H1 (cell line): ENCODE data around the gene SLC36A4. TPM values are rescaled to one million over a fixed set of nuclear protein-coding genes. Genes with fewer than 3 reads are reported as not detected.

Experiments used
- CTCF ChIA-PET: fragments of 300-600 bp; sonication (Branson Sonifier 250); formaldehyde crosslinking; loops from one replicate; lab custom pipeline; 2021; ENCODE audit not compliant: partially characterized antibody; lab: Charles Lee
- POLR2A ChIA-PET: fragments of 300-600 bp; sonication (Branson Sonifier 250); formaldehyde crosslinking; loops from one replicate; lab custom pipeline; 2021; ENCODE audit warnings: inconsistent platforms; ENCODE audit not compliant: partially characterized antibody; lab: Charles Lee
- DNase-seq, 2 experiments: peaks; one replicate each; pipeline versions ENCODE4 v3.0.0 to v3.0.0-alpha.2; 2010 to 2022; ENCODE audit warnings: low spot score in 2 of 2, low read depth in 1 of 2, mixed read lengths in 1 of 2
- FAIRE-seq: peaks from 2 replicates; lab custom pipeline; 2011; peaks lifted over from hg19 to GRCh38; lab: Jason Lieb, UNC
- H2AFZ ChIP-seq: 2 replicates; pipeline ENCODE4 v1.8.1; 2012; ENCODE audit warnings: low read length, inconsistent platforms
- H2AK5ac ChIP-seq: 2 replicates; pipeline ENCODE4 v1.6.1; 2013; ENCODE audit warnings: low read depth, low read length
- H2BK120ac ChIP-seq: replicated peaks from 2 replicates; pipeline ENCODE3; 2013; ENCODE audit warnings: low read depth, low read length, inconsistent platforms
- H2BK12ac ChIP-seq: 2 replicates; pipeline ENCODE4 v1.6.1; 2013; ENCODE audit warnings: low read depth, low read length
- H2BK15ac ChIP-seq: 2 replicates; pipeline ENCODE4 v1.6.1; 2013; ENCODE audit warnings: low read length
- H2BK20ac ChIP-seq: 2 replicates; pipeline ENCODE4 v1.6.1; 2013; ENCODE audit warnings: low read length
- H2BK5ac ChIP-seq: 2 replicates; pipeline ENCODE4 v1.6.1; 2013; ENCODE audit warnings: low read depth, low read length
- H3K14ac ChIP-seq: 2 replicates; pipeline ENCODE4 v1.6.1; 2013; ENCODE audit warnings: inconsistent platforms; ENCODE audit not compliant: insufficient read length
- H3K18ac ChIP-seq: 2 replicates; pipeline ENCODE4 v1.6.1; 2013; ENCODE audit warnings: low read length; ENCODE audit errors: extremely low read depth
- H3K23ac ChIP-seq: 2 replicates; pipeline ENCODE4 v1.6.1; 2013; ENCODE audit warnings: inconsistent platforms; ENCODE audit not compliant: insufficient read length
- H3K23me2 ChIP-seq: 2 replicates; pipeline ENCODE4 v1.6.1; 2013; ENCODE audit warnings: low read depth, low read length
- H3K27ac ChIP-seq: 2 replicates; pipeline ENCODE4 v1.6.1; 2011; ENCODE audit warnings: low read depth, low read length, inconsistent platforms
- H3K27me3 ChIP-seq, 4 experiments: replicated peaks in 1 of 4; 1 replicate in 1 of 4; 2 replicates in 3 of 4; pipeline versions ENCODE4 v1.6.1 to v1.8.1; 2011 to 2013; ENCODE audit warnings: low read length in 3 of 4, mild to moderate bottlenecking in 3 of 4, inconsistent platforms in 2 of 4, mixed read lengths in 2 of 4, moderate library complexity in 1 of 4; ENCODE audit not compliant: control insufficient read depth in 3 of 4, insufficient read depth in 3 of 4; ENCODE audit errors: extremely low read depth in 1 of 4
- H3K36me3 ChIP-seq, 4 experiments: 2 replicates each; pipeline versions ENCODE4 v1.6.1 to v1.8.1; 2011 to 2013; ENCODE audit warnings: mild to moderate bottlenecking in 4 of 4, low read length in 3 of 4, moderate library complexity in 2 of 4, control low read depth in 1 of 4, inconsistent platforms in 1 of 4; ENCODE audit not compliant: insufficient read depth in 4 of 4, control insufficient read depth in 2 of 4
- H3K4ac ChIP-seq: replicated peaks from 2 replicates; pipeline ENCODE3; 2013; ENCODE audit warnings: low read length, low read depth, mixed read lengths, inconsistent platforms; ENCODE audit not compliant: insufficient read length
- H3K4me1 ChIP-seq, 4 experiments: replicated peaks in 1 of 4; 1 replicate in 1 of 4; 2 replicates in 3 of 4; pipeline versions ENCODE4 v1.6.1 to v1.8.1; 2011 to 2013; ENCODE audit warnings: low read length in 3 of 4, inconsistent platforms in 2 of 4, mixed read lengths in 1 of 4; ENCODE audit not compliant: insufficient read depth in 4 of 4, control insufficient read depth in 3 of 4
- H3K4me2 ChIP-seq, 2 experiments: 2 replicates each; pipeline versions ENCODE4 v1.6.1 to v1.8.1; 2011 to 2013; ENCODE audit warnings: low read depth in 2 of 2, low read length in 2 of 2, control low read depth in 1 of 2, inconsistent platforms in 1 of 2, mild to moderate bottlenecking in 1 of 2; ENCODE audit not compliant: insufficient read depth in 1 of 2
- H3K4me3 ChIP-seq, 4 experiments: fragments of 200-600, 300-600 bp in 1 of 4; sonication (generic), shearing (Covaris generic), sonication (Bioruptor Twin) in 1 of 4; 2 replicates each; pipeline versions ENCODE4 v1.5.1 to v1.8.1; 2011 to 2016; ENCODE audit warnings: low read length in 4 of 4, low read depth in 3 of 4, control low read depth in 2 of 4, inconsistent platforms in 2 of 4, mild to moderate bottlenecking in 2 of 4, mixed read lengths in 1 of 4, moderate library complexity in 1 of 4; ENCODE audit not compliant: insufficient read depth in 2 of 4; ENCODE audit errors: extremely low read depth in 1 of 4
- H3K56ac ChIP-seq: replicated peaks from 2 replicates; pipeline ENCODE3; 2013; ENCODE audit warnings: low read depth, mild to moderate bottlenecking, mixed read lengths, low read length, inconsistent platforms; ENCODE audit not compliant: insufficient read length
- H3K79me1 ChIP-seq: 2 replicates; pipeline ENCODE4 v1.6.1; 2013; ENCODE audit warnings: low read depth, low read length, control low read depth
- H3K79me2 ChIP-seq, 2 experiments: 2 replicates each; pipeline versions ENCODE4 v1.6.1 to v1.8.1; 2012 to 2013; ENCODE audit warnings: low read length in 2 of 2, mild to moderate bottlenecking in 2 of 2, inconsistent platforms in 1 of 2; ENCODE audit not compliant: insufficient read depth in 2 of 2, control insufficient read depth in 1 of 2
- H3K9ac ChIP-seq, 4 experiments: replicated peaks in 1 of 4; 1 replicate in 1 of 4; 2 replicates in 3 of 4; pipeline versions ENCODE4 v1.6.1 to v1.8.1; 2011 to 2013; ENCODE audit warnings: low read depth in 3 of 4, low read length in 3 of 4, control low read depth in 2 of 4, mild to moderate bottlenecking in 2 of 4, moderate library complexity in 2 of 4, inconsistent platforms in 1 of 4; ENCODE audit errors: extremely low read depth in 1 of 4
- H3K9me3 ChIP-seq, 2 experiments: 2 replicates each; pipeline versions ENCODE4 v1.6.1 to v1.8.1; 2012 to 2013; ENCODE audit warnings: mild to moderate bottlenecking in 2 of 2, moderate library complexity in 2 of 2, control low read depth in 1 of 2, inconsistent platforms in 1 of 2, low read depth in 1 of 2, low read length in 1 of 2, mixed read lengths in 1 of 2; ENCODE audit not compliant: insufficient read depth in 2 of 2
- H4K20me1 ChIP-seq, 2 experiments: replicated peaks in 1 of 2; 2 replicates each; pipeline versions ENCODE3 to v1.8.1; 2011 to 2013; ENCODE audit warnings: inconsistent platforms in 2 of 2, low read length in 2 of 2, mild to moderate bottlenecking in 1 of 2; ENCODE audit not compliant: insufficient read depth in 2 of 2, control insufficient read depth in 1 of 2
- H4K5ac ChIP-seq: 2 replicates; pipeline ENCODE4 v1.6.1; 2013; ENCODE audit warnings: low read length, low read depth, mixed read lengths, inconsistent platforms; ENCODE audit not compliant: insufficient read length
- H4K8ac ChIP-seq: 2 replicates; pipeline ENCODE4 v1.8.0; 2013; ENCODE audit warnings: mild to moderate bottlenecking, moderate library complexity, low read length, inconsistent platforms; ENCODE audit not compliant: insufficient read depth; ENCODE audit errors: extremely low read depth
- H4K91ac ChIP-seq: replicated peaks from 2 replicates; pipeline ENCODE3; 2013; ENCODE audit warnings: low read length, mixed read lengths, inconsistent platforms; ENCODE audit not compliant: insufficient read length
- CREB1 ChIP-seq: IDR thresholded peaks from 2 replicates; pipeline ENCODE4 v1.6.1; 2012; ENCODE audit warnings: inconsistent platforms
- WGBS, 2 experiments: shearing (Covaris generic) in 1 of 2; methylation state at CpG; one replicate each; pipeline versions ENCODE4 v1.1.6 to v1.1.7; 2013 to 2015; ENCODE audit warnings: low lambda C conversion rate in 2 of 2, mixed read lengths in 2 of 2, inconsistent platforms in 1 of 2, low coverage in 1 of 2, missing lambda C conversion rate in 1 of 2; ENCODE audit not compliant: insufficient replicate concordance in 2 of 2, insufficient coverage in 1 of 2, insufficient read length in 1 of 2; ENCODE audit errors: extremely low coverage in 1 of 2, missing lambda C conversion rate in 1 of 2; 5-methylcytosine and 5-hydroxymethylcytosine counted together
- polyA plus RNA-seq, 7 experiments: library from polyadenylated mRNA; depleted of rRNA in 3 of 7; stranded (reverse) in 5 of 7; unstranded in 2 of 7; fragments of >200 nt in 5 of 7; fragments of 200-250 nt in 2 of 7; gene quantifications; 1 replicate in 5 of 7; 2 replicates in 1 of 7; 4 replicates in 1 of 7; pipeline versions ENCODE4 v1.2.1 to v1.2.3, GENCODE V29; 2011 to 2013; ENCODE audit warnings: missing spikeins in 2 of 7, mixed read lengths in 2 of 7
- total RNA-seq: library from RNA; stranded (reverse); fragmentation: NEBNext Ultra II Directional; extraction: Animal tissue kit (Norgen Biotek cat#: 25700); gene quantifications from 2 replicates; pipeline ENCODE4 v1.2.1, GENCODE V29; 2021

Gene SLC36A4
- total and polyA plus RNA-seq, 2 of the 8 experiments (the other 6 are each of a cell fraction or from before 2014, with no cell fraction given) = 10.2 to 22.7 TPM

DNA sequence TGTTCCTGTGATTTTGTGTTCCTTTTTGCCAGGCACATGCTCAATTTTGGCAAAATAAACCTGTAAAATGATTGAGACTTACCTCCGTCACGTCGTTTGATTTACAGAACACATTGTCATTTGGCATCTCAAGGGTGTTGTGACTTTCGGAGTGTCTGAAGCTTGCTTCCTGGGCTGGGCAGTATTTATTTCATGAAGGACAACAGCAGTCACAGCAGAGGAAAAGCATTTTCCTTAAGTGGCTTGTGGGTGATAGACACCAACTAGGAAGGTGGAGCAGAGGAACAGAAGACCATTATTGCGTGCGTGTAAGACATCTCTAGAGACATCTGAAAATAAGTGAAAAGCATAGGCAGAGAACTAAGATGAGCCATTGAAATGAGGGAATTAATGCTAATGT, 80.2 kb downstream of the SLC36A4 start:
- Histone ChIP-seq H2BK5ac (peak overlapping the region; percentile 69; the same call in 1 of the 2 replicates), H3K27me3 (no peaks in the 10 kb centered on the region), H3K4me3 (peak overlapping the region in 2 of 4 experiments; percentile 12 to 47; a peak in 3 of 8 replicates), H3K23ac (no peak overlapping the region), H3K9me3 (no peaks in the 10 kb centered on the region), H3K23me2 (no peaks in the 10 kb centered on the region), H3K18ac (peak overlapping the region; percentile 86), H2BK15ac (no peak overlapping the region), H3K27ac (peak overlapping the region; percentile 70), H3K9ac (peak overlapping the region in 1 of 4 experiments; percentile 23; a peak in 2 of 7 replicates), H3K56ac (no peak overlapping the region), H2BK120ac (peak overlapping the region; percentile 1), H4K5ac (peak overlapping the region; percentile 46), H2BK12ac (peak overlapping the region; percentile 13; the same call in 1 of the 2 replicates), H2BK20ac (peak overlapping the region; percentile 49; the same call in 1 of the 2 replicates), H4K20me1 (no peaks in the 10 kb centered on the region), H3K4ac (no peak overlapping the region), H3K79me1 (no peaks in the 10 kb centered on the region), H2AFZ (peak overlapping the region; percentile 79; the same call in 1 of the 2 replicates), H4K91ac (peak overlapping the region; percentile 28), H2AK5ac (0 out of 2 replicates have a peak overlapping the region, but pooled peaks have one; percentile 2), H3K4me2 (peak overlapping the region; percentile 59 to 69), H3K4me1 (peaks cover 2 to 30% (median 25%) of the 10 kb centered on the region in 4 experiments), H3K14ac (no peak overlapping the region), H3K79me2 (no peaks in the 10 kb centered on the region), H3K36me3 (no peaks in the 10 kb centered on the region), H4K8ac (no peak overlapping the region)
- FAIRE-seq (peak; percentile 65), DNase-seq (no peak)
- ChIA-PET CTCF (interaction anchor here (1.1 to 1.5 kb wide), 3 partner anchors 11 to 175 kb away, joined by 3 to 6 read pairs (median 4); no protein-coding TSS in a partner anchor), POLR2A (interaction anchor here (0.8 to 2.8 kb wide), 13 partner anchors 10 to 623 kb away, joined by 3 to 29 read pairs (median 5); partner anchors contain the start of gene SLC36A4)
- WGBS, 2 experiments = 42% methylated on average over 6 of the region's 6 CpGs; no CpG with 5 or more reads in 1 of the 2 experiments
- no peak for TF ChIP-seq CREB1
